Spinal cord (tissue), 10 donors: ENCODE measurements around the gene IQSEC1. TPM values are rescaled to one million over a fixed set of nuclear protein-coding genes. Genes with fewer than 3 reads are reported as not detected.

ENCODE experiments used
- DNase-seq, 6 donors: peaks; one replicate each; pipeline versions ENCODE4 v3.0.0 to v3.0.0-alpha.2; 2013 to 2015; ENCODE audit warnings: low spot score in 6 of 6, low read depth in 4 of 6
- H3K27ac ChIP-seq: one replicate; pipeline ENCODE4 v1.5.1; 2013; ENCODE audit warnings: low read depth, low read length, control low read depth
- H3K27me3 ChIP-seq: one replicate; pipeline ENCODE4 v1.6.1; 2013; ENCODE audit warnings: low read length; ENCODE audit not compliant: control insufficient read depth, insufficient read depth
- H3K36me3 ChIP-seq: one replicate; pipeline ENCODE4 v1.6.1; 2013; ENCODE audit warnings: low read length; ENCODE audit not compliant: control insufficient read depth, insufficient read depth
- H3K4me1 ChIP-seq: one replicate; pipeline ENCODE4 v1.6.1; 2013; ENCODE audit warnings: low read length; ENCODE audit not compliant: control insufficient read depth, insufficient read depth
- H3K4me3 ChIP-seq: one replicate; pipeline ENCODE4 v1.5.1; 2013; ENCODE audit warnings: low read depth, low read length, control low read depth
- H3K9me3 ChIP-seq: one replicate; pipeline ENCODE4 v1.6.1; 2013; ENCODE audit warnings: low read length; ENCODE audit not compliant: control insufficient read depth, insufficient read depth
- WGBS: methylation state at CpG from one replicate; pipeline ENCODE4 v1.1.5; 2013; ENCODE audit warnings: missing lambda C conversion rate; ENCODE audit not compliant: insufficient coverage; 5-methylcytosine and 5-hydroxymethylcytosine counted together
- polyA plus RNA-seq, 2 donors: library from polyadenylated mRNA; unstranded; fragments of 120-200 nt; gene quantifications; one replicate each; pipeline ENCODE4 v1.2.1, GENCODE V29; 2013; ENCODE audit not compliant: insufficient read length in 2 of 2
- total RNA-seq, 2 donors: library from RNA; depleted of rRNA in 1 of 2; stranded (reverse); fragments of 120-200 nt in 1 of 2; fragments of >200 nt in 1 of 2; gene quantifications; one replicate each; pipeline versions ENCODE4 v1.2.3 to v1.2.4, GENCODE V29; 2013 to 2014
- donor health status: healthy.

IQSEC1 gene
- total and polyA plus RNA-seq, 4 donors: 40.2 to 87.1 (median 63.6) TPM

DNA sequence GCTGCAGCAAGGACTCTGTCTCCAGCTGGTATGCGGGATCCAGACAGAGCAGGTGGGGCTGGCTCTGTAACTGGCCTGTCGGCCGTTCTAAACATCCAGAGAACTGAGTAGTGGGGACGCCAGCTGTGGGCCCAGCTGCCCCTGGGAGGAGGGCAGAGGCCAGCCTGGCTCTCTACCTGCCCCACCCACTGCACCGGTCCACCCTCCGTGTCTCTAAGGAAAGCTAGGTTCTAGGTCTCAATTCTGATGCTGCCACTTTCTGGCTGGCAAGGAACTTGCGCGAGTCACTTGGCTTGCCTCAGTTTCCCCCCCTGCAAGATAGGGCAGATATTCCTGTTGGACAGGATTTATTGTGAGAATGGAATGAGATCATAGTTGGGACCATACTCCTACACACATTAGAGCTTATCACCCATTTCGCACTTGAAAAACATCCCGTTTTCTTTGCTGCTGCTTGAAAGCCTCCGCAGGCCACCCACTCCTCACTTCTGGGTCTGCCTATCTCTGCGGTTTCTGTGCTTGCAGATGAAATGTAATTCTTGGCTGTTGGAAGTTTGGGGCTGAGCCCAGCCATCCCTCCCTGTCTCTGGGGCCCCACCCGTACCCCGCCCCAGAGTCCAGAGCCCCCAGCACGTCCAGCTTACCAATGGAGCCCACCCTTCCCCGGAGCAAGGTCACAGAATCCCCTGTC lies 65.8 kb downstream of the IQSEC1 start:
- peaks cover 58% of the 10 kb centered on the region for H3K4me1 ChIP-seq
- no peak overlapping the region for H3K27ac ChIP-seq
- no peak for DNase-seq

GRCh38 chr3:13006216-13006990 lies 66.8 kb downstream of the IQSEC1 start:
- Histone ChIP-seq H3K36me3 (peaks cover 12% of the 10 kb centered on the region), H3K9me3 (no peaks in the 10 kb centered on the region), H3K4me1 (peaks cover 48% of the 10 kb centered on the region), H3K4me3 (no peak overlapping the region), H3K27me3 (no peaks in the 10 kb centered on the region), H3K27ac (no peak overlapping the region)
- 77% methylated on average over 13 of the region's 17 CpGs for WGBS
- DNase-seq: no peak

More for the DNA sequence above, 65.8 kb downstream of the IQSEC1 start:
- peaks cover 10% of the 10 kb centered on the region for H3K36me3 ChIP-seq
- H3K4me3 ChIP-seq: no peak overlapping the region
- no peaks in the 10 kb centered on the region for H3K9me3 ChIP-seq
- H3K27me3 ChIP-seq: no peaks in the 10 kb centered on the region
- WGBS: 74% methylated on average over 8 of the region's 16 CpGs

- Histone ChIP-seq H3K4me3 (no peak overlapping the region), H3K4me1 (peaks cover 48% of the 10 kb centered on the region), H3K27me3 (no peaks in the 10 kb centered on the region), H3K36me3 (peaks cover 12% of the 10 kb centered on the region), H3K9me3 (no peaks in the 10 kb centered on the region), H3K27ac (no peak overlapping the region)
- DNase-seq: no peak
- WGBS: 42% methylated on average over 5 of the region's 5 CpGs
Measured at GRCh38 chr3:13005301-13005700, 67.9 kb downstream of the IQSEC1 start.

GRCh38 chr3:13004376-13004775 lies 68.9 kb downstream of the IQSEC1 start:
- H3K27ac ChIP-seq: no peak overlapping the region
- WGBS: no CpG with 5 or more reads among the region's 7 CpGs
- DNase-seq: no peak

GRCh38 chr3:13003608-13004007 lies 69.6 kb downstream of the IQSEC1 start:
- Histone ChIP-seq H3K27me3 (no peaks in the 10 kb centered on the region), H3K27ac (no peak overlapping the region), H3K36me3 (peaks cover 12% of the 10 kb centered on the region), H3K4me1 (peaks cover 41% of the 10 kb centered on the region), H3K4me3 (no peak overlapping the region), H3K9me3 (no peaks in the 10 kb centered on the region)
- 100% methylated on average over 1 of the region's 4 CpGs for WGBS
- DNase-seq: no peak

More at GRCh38 chr3:13004376-13004775, 68.9 kb downstream of the IQSEC1 start:
- Histone ChIP-seq H3K9me3 (no peaks in the 10 kb centered on the region), H3K4me1 (peaks cover 48% of the 10 kb centered on the region), H3K36me3 (peaks cover 12% of the 10 kb centered on the region), H3K4me3 (no peak overlapping the region), H3K27me3 (no peaks in the 10 kb centered on the region)

DNA sequence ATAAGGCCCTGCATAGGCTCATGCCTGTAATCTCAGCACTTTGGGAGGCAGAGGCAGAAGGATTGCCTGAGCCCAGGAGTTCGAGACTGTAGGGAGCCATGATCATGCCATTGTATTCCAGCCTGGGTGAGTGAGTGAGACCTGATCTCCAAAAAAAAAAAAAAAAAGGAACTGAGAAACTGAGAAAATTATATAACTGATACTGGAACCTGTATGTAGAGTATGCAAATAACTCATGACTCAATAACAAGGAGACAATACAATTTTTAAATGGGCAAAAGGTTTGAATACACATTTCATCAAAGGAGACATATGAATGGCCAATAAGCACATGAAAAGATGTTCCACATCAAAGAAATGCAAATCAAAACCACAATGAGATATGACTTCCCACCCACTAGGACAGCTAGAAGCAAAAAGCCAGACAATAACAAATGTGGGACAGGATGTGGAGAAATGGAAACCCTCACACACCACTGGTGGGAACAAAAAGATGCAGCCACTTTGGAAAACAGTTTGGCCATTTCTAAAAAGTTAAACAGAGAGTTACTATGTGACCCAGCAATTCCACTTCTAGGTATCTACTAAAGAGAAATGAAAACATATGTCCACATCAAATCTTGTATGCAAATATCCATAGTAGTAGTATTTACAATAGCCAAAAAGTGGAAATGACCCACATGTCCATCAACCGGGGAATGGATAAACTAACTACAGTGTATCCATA lies 70.7 kb downstream of the IQSEC1 start:
- WGBS: no CpG with 5 or more reads among the region's 2 CpGs

DNA sequence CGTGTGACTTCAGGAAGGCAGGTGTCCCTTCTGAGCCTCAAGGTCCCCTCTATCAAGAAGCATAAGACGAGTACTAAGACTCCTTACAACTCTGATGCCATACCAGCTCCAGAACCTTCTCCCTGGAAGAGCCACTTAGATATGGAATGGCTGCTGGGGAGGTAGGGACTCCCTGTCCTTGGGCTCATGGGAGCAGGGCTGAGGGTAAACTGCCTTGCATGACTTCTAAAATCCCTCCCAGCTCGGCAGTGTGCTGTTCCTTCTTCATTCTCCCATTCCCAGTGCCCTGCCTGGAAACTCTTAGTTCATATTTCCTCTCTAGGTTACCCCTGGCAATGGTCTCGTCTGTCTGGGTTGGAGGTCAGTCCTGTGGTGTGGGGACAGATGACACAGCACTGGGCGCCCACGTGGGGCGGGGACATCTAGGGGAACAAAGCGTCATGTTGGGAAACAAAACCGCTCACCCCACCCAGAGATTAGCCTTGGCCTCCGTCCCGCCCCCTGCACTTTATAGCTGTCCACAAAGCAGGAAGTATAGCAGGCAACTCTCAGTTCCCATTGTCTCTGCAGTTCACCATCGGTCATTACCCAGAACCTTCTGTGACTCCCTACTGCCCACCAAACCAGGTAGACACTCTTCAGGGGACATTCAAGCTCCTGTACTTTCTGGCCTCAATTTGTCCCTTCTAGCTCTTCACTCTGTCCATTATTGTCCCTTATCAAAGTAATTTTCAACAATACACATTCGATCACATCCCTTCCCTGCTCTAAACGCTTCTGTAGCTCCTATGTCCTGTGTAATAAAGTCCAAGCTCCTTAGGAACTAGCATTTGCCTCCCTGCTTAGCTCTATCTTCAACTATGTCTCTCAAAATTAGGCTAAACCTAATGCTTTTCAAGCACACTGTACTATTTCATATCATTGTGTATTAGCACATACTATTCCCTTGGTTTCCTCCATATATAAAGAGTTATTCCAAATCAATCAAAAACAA lies 73.8 kb downstream of the IQSEC1 start:
- Histone ChIP-seq H3K36me3 (peaks cover 3% of the 10 kb centered on the region), H3K27ac (no peak overlapping the region), H3K9me3 (no peaks in the 10 kb centered on the region), H3K4me1 (peaks cover 9% of the 10 kb centered on the region), H3K4me3 (no peak overlapping the region), H3K27me3 (no peaks in the 10 kb centered on the region)
- 89% methylated on average over 5 of the region's 14 CpGs for WGBS
- no peak for DNase-seq

More for the DNA sequence above, 70.7 kb downstream of the IQSEC1 start:
- Histone ChIP-seq H3K36me3 (peaks cover 12% of the 10 kb centered on the region), H3K9me3 (no peaks in the 10 kb centered on the region), H3K4me3 (no peak overlapping the region), H3K27me3 (no peaks in the 10 kb centered on the region), H3K27ac (no peak overlapping the region), H3K4me1 (peaks cover 32% of the 10 kb centered on the region)
- DNase-seq: no peak

- Histone ChIP-seq H3K27ac (no peak overlapping the region), H3K27me3 (no peaks in the 10 kb centered on the region)
- 86% methylated on average over 1 of the region's 4 CpGs for WGBS
Measured at GRCh38 chr3:12998648-12999047, 74.6 kb downstream of the IQSEC1 start.

GRCh38 chr3:12997387-12997786 lies 75.8 kb downstream of the IQSEC1 start:
- peaks cover 3% of the 10 kb centered on the region for H3K36me3 ChIP-seq
- no peaks in the 10 kb centered on the region for H3K27me3 ChIP-seq
- peaks cover 20% of the 10 kb centered on the region for H3K4me1 ChIP-seq
- no peak for DNase-seq
- H3K4me3 ChIP-seq: no peak overlapping the region
- no peaks in the 10 kb centered on the region for H3K9me3 ChIP-seq
- H3K27ac ChIP-seq: no peak overlapping the region

More at GRCh38 chr3:12998648-12999047, 74.6 kb downstream of the IQSEC1 start:
- Histone ChIP-seq H3K4me3 (no peak overlapping the region), H3K9me3 (no peaks in the 10 kb centered on the region), H3K36me3 (peaks cover 3% of the 10 kb centered on the region), H3K4me1 (peaks cover 7% of the 10 kb centered on the region)
- DNase-seq: no peak
